SK-N-SH (cell line): Measurements from ENCODE around the gene OTUD5.

Experiments used
- EZH2phosphoT487 ChIP-seq: fragments of 200-600 bp; sonication (generic); IDR thresholded peaks from 2 replicates; pipeline ENCODE4 v1.6.1; 2017; ENCODE audit warnings: low read depth, mixed run types, mild to moderate bottlenecking, antibody characterized with exemption, moderate library complexity, borderline replicate concordance
- FOXJ3 ChIP-seq: sonication (generic); formaldehyde crosslinking; IDR thresholded peaks from 2 replicates; pipeline ENCODE4 v1.5.1; 2020; ENCODE audit warnings: mild to moderate bottlenecking, missing genetic modification reagents
- JUND ChIP-seq: IDR thresholded peaks from 2 replicates; pipeline ENCODE4 v1.4.0; 2012
- MXI1 ChIP-seq: IDR thresholded peaks from 2 replicates; pipeline ENCODE4 v1.6.1; 2012; ENCODE audit warnings: mild to moderate bottlenecking, low read depth, low read length, improper control_type of control experiment
- NRF1 ChIP-seq: IDR thresholded peaks from 2 replicates; pipeline ENCODE4 v1.6.1; 2012; ENCODE audit warnings: low read depth, mild to moderate bottlenecking, low read length
- POLR2AphosphoS5 ChIP-seq: IDR thresholded peaks from 2 replicates; pipeline ENCODE4 v1.6.1; 2012; ENCODE audit warnings: low read depth, low read length
- TAF1 ChIP-seq: IDR thresholded peaks from 2 replicates; pipeline ENCODE4 v1.6.1; 2012; ENCODE audit warnings: low read depth, mild to moderate bottlenecking, low read length, moderate library complexity, borderline replicate concordance
- TCF12 ChIP-seq: IDR thresholded peaks from 2 replicates; pipeline ENCODE4 v1.4.0; 2012
- TEAD4 ChIP-seq: IDR thresholded peaks from 2 replicates; pipeline ENCODE4 v1.4.0; 2012; ENCODE audit warnings: mild to moderate bottlenecking, borderline replicate concordance; ENCODE audit not compliant: insufficient read depth
- TF ChIP-seq, protein P1 (sequence below): fragments of 200-600 bp; sonication (generic); IDR thresholded peaks from 2 replicates; pipeline ENCODE4 v1.6.1; 2017; ENCODE audit warnings: antibody characterized with exemption, mild to moderate bottlenecking, moderate library complexity
- TF ChIP-seq, protein P2 (sequence below): fragments of 150-350 bp; IDR thresholded peaks from 2 replicates; pipeline ENCODE4 v1.6.1; 2017; ENCODE audit warnings: antibody characterized with exemption, low read length, low read depth, borderline replicate concordance
- TF ChIP-seq, protein P3 (sequence below): IDR thresholded peaks from 2 replicates; pipeline ENCODE4 v1.4.0; 2012; ENCODE audit warnings: low read depth

DNA sequence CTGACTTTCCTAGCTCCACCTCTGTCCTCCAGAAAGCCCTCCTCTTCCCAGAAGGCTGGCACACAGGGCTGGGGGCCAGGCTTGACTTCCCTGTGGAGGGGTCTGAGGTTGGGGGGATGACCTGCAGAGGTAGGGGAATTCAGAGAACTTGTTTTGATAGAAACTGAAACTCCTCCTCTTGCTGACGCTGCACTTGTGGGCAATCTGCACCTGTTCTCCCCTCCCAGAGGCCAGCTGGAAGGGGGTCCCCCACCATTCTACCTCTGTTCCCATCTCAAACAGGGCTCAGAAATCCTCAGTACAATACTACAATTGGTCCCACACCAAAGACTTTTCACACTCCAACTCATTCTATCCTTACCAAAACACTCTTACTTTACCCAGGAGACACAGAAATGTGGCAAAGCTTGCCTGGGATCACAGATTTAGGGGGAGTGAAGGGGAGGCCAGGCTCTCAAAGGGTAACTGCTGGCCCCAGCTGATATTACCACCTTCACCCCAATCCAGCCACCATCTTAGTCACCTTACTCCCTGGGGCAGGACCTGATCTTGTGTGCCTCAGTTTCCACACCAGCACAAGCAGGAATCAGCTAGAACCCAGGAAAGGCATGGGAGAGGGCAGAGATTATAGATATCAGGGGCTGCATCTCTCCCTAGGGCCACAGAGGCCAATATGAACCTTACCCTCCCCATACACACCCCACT, 18.5 kb downstream of the OTUD5 start:
- TF ChIP-seq, protein P1, sequence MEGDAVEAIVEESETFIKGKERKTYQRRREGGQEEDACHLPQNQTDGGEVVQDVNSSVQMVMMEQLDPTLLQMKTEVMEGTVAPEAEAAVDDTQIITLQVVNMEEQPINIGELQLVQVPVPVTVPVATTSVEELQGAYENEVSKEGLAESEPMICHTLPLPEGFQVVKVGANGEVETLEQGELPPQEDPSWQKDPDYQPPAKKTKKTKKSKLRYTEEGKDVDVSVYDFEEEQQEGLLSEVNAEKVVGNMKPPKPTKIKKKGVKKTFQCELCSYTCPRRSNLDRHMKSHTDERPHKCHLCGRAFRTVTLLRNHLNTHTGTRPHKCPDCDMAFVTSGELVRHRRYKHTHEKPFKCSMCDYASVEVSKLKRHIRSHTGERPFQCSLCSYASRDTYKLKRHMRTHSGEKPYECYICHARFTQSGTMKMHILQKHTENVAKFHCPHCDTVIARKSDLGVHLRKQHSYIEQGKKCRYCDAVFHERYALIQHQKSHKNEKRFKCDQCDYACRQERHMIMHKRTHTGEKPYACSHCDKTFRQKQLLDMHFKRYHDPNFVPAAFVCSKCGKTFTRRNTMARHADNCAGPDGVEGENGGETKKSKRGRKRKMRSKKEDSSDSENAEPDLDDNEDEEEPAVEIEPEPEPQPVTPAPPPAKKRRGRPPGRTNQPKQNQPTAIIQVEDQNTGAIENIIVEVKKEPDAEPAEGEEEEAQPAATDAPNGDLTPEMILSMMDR = no peak
- TF ChIP-seq TEAD4 (no peak), NRF1 (no peak), JUND (no peak), TAF1 (no peak), FOXJ3 (no peak), TCF12 (no peak), MXI1 (no peak), POLR2AphosphoS5 (no peak), EZH2phosphoT487 (no peak)
- TF ChIP-seq, protein P2, sequence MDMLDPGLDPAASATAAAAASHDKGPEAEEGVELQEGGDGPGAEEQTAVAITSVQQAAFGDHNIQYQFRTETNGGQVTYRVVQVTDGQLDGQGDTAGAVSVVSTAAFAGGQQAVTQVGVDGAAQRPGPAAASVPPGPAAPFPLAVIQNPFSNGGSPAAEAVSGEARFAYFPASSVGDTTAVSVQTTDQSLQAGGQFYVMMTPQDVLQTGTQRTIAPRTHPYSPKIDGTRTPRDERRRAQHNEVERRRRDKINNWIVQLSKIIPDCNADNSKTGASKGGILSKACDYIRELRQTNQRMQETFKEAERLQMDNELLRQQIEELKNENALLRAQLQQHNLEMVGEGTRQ = no peak
- TF ChIP-seq, protein P3, sequence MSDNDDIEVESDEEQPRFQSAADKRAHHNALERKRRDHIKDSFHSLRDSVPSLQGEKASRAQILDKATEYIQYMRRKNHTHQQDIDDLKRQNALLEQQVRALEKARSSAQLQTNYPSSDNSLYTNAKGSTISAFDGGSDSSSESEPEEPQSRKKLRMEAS = no peak
